HL-60 (cell line): ENCODE measurements around the gene CHD5.

Source experiments
- DNase-seq, 2 experiments: peaks; one replicate each; pipeline ENCODE4 v3.0.0-alpha.2; 2010 to 2020; ENCODE audit warnings: low read depth in 1 of 2, low spot score in 1 of 2
- H3K27ac ChIP-seq: fragments of 250-450 bp; sonication (Bioruptor Pico); replicated peaks from 2 replicates; pipeline ENCODE4 v1.5.1; 2020; ENCODE audit warnings: mild to moderate bottlenecking, moderate library complexity
- H3K27me3 ChIP-seq: fragments of 250-450 bp; sonication (Bioruptor Pico); 2 replicates; pipeline ENCODE4 v1.5.1; 2021; ENCODE audit warnings: mild to moderate bottlenecking, moderate library complexity; ENCODE audit not compliant: insufficient read depth, poor library complexity, severe bottlenecking
- H3K4me3 ChIP-seq: replicated peaks from 2 replicates; pipeline ENCODE4 v1.5.1; 2011; ENCODE audit warnings: mild to moderate bottlenecking, control low read depth, low read length; ENCODE audit not compliant: insufficient read depth
- CTCF ChIP-seq: IDR thresholded peaks from one replicate; pipeline ENCODE4 v1.5.1; 2011; ENCODE audit warnings: low read length, control low read depth, inconsistent platforms; ENCODE audit not compliant: insufficient read depth
- GABPA ChIP-seq: IDR thresholded peaks from 2 replicates; pipeline ENCODE4 v1.6.1; 2012; ENCODE audit warnings: low read depth
- POLR2AphosphoS5 ChIP-seq: IDR thresholded peaks from 2 replicates; pipeline ENCODE4 v1.6.1; 2012; ENCODE audit warnings: low read depth
- REST ChIP-seq: IDR thresholded peaks from 2 replicates; pipeline ENCODE4 v1.6.1; 2012; ENCODE audit warnings: low read depth; ENCODE audit not compliant: insufficient replicate concordance
- SPI1 ChIP-seq: IDR thresholded peaks from 2 replicates; pipeline ENCODE4 v1.6.1; 2012; ENCODE audit warnings: low read depth, mild to moderate bottlenecking, borderline replicate concordance

CHD5 gene

GRCh38 chr1:6170116-6170741 is 9.9 kb downstream of the CHD5 start:
- Histone ChIP-seq H3K27me3 (no peaks in the 10 kb centered on the region), H3K4me3 (no peak overlapping the region), H3K27ac (no peak overlapping the region)
- no peak for DNase-seq
- no peak for TF ChIP-seq REST
- no peak for TF ChIP-seq GABPA
- no peak for TF ChIP-seq POLR2AphosphoS5
- no peak for TF ChIP-seq SPI1
- TF ChIP-seq CTCF: no peak

- DNase-seq: no peak
- no peaks in the 10 kb centered on the region for H3K27me3 ChIP-seq
- H3K27ac ChIP-seq: no peak overlapping the region
- H3K4me3 ChIP-seq: no peak overlapping the region
- TF ChIP-seq CTCF (no peak), GABPA (no peak), POLR2AphosphoS5 (no peak), REST (no peak), SPI1 (no peak)
Observed at GRCh38 chr1:6168947-6169586, 11.1 kb downstream of the CHD5 start.

- Histone ChIP-seq H3K27me3 (peaks cover under 1% of the 10 kb centered on the region), H3K4me3 (no peak overlapping the region), H3K27ac (no peak overlapping the region)
- TF ChIP-seq REST (no peak), CTCF (no peak), POLR2AphosphoS5 (no peak), SPI1 (no peak), GABPA (no peak)
- DNase-seq: no peak
Observed at GRCh38 chr1:6167391-6168303, 12.5 kb downstream of the CHD5 start.
